CMK (cell line): ENCODE measurements around the gene ACTN1.

Experiments used
- DNase-seq: peaks from one replicate; pipeline ENCODE4 v3.0.0-alpha.2; 2010; ENCODE audit warnings: low read depth

ACTN1 gene

DNA sequence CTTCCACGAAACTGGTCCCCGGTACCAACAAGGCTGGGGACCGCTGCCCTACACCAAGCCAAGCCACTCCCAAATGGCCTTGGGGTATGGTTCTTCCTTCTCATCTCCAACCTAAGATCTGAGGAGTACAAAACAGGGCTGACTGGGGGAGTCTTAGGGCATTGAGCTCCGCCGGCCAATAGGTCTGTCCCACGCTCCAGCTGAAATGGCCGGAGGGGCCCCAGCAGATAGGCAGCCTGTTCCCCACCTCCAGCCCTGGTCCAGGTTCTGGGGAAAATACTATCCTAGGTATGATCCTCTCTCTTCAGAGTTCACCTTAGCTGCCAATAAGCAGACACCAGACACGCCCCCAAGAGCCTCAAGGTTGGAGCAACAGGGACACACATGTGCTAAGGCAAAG is 90.2 kb downstream of the ACTN1 start:
- DNase-seq: no peak

- no peak for DNase-seq
Measured at GRCh38 chr14:68888025-68888850, 90.9 kb downstream of the ACTN1 start.

GRCh38 chr14:68886109-68886434 is 93.0 kb downstream of the ACTN1 start:
- DNase-seq: no peak

DNA sequence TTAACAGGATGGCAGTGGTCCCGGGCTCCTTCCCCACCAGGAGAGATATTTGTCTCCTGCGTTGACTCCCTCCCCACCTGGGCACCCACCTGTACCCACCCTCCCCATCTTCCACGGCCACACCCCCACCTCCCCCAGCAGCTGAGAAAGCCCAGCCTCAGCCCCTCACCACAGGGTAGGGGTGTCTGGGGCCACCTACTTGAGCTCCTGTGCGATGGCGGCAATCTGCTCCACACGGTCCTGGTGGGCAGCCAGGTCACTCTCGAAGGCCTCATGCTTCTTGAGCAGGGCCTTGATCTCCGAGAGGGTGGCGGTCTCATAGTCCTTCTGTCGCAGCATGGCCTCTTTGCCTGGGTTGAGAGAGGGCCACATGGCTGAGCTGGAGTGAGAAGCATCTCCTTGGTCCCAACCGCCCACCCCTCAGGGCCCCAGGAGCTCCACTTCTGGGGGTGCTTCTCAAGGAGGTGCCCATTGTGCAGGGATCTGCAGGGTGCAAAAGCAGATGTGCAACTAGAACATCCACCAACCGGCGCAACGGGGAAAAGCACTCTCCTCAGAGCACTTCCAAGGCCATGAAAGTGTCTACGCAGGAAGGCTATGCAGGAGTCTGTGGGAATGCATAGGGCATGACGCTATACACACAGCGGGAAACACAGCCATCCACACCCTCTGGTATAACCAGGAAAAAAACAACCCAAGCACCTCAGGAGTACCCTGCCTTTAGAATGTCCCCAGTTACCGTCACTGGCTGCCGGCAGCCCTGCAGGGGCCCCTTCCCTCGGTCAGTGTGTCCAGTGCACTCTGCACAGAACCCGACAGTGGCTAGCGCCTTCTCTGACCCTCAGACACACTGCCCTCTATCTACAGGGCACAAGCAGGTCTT is 93.6 kb downstream of the ACTN1 start:
- DNase-seq: no peak

- DNase-seq: no peak
Measured at GRCh38 chr14:68884031-68885030, 94.8 kb downstream of the ACTN1 start.

DNA sequence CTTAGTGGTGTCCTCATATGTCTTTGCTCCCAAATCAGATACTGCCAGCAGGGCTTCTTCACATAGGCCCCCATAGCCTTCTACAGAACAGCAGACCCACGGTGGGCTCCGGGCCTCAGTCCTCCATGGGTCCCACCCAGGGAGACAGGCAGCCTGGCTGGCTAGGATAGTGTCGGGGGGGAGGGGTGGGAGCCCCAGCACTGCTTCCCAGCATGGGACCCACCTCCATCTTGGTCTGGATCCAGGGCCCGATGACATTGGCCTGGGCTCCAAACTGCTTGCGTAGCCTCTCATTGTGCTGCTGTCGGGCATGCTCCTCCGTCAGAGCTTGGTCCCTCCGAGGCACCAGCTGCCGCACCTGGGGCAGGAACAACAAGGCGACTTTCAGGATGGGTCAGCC is 96.9 kb downstream of the ACTN1 start:
- DNase-seq: no peak

GRCh38 chr14:68881396-68881795 is 97.7 kb downstream of the ACTN1 start:
- DNase-seq: no peak

GRCh38 chr14:68880581-68881105 is 98.5 kb downstream of the ACTN1 start:
- DNase-seq: no peak

DNA sequence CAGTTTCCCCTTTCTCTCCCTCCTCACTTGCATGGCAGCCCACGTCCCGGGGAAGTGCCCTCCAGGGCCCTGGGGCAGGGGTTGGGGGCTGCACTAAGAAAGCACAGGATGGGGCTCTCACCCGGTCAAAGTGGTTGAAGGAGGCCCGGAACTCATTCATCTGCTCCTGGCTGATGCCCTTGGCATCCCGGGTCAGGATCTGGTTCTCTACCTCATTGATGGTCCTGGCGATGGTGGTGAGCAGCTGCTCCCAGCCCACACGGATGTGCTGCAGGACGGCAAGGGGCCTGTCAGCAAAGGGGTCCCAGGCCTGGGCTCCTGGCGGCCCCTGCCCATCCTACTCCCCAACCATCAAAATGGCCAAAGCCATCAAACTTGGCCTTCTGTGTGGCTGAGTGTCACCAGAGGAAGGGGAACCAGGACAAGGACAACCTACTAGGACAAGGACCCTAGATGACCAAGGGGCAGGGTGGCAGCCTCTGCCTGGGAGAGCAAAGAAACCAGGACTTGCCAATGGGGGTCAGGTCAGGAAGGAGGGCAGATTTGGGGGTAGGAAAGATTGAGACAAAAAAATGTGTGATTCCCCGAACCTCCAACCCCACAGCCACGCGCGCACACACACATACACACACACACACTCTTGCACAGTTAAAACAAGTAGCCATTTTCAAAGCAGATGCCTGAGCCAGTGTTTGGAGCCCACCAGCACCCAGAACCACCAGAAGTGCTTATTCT is 99.1 kb downstream of the ACTN1 start:
- DNase-seq: no peak

DNA sequence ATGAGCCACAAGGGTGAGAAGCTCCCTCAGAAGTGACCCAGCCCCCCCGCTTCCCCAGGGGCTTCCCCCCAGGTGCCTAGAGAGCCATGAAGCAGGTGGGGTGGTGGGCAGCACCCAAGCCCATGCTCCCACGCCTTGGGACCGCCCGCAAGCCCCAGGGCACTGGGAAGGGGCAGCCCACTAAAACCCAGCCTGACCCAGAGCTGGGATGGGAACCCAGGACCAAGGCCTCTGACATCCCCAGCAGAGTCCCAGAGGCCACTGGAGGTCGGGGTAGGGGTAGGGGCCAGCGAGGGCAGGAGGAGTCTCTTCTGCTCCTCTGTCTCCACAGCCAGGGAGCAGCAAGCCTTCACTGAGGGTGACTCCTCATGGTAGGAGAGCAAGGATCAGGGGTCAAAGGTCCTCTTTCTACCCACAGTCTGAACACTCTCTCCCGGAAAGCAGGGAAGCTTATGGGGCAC is 99.8 kb downstream of the ACTN1 start:
- DNase-seq: no peak

GRCh38 chr14:68878908-68879307 is 100.2 kb downstream of the ACTN1 start:
- DNase-seq: no peak

GRCh38 chr14:68877993-68878575 is 101.0 kb downstream of the ACTN1 start:
- DNase-seq: no peak

DNA sequence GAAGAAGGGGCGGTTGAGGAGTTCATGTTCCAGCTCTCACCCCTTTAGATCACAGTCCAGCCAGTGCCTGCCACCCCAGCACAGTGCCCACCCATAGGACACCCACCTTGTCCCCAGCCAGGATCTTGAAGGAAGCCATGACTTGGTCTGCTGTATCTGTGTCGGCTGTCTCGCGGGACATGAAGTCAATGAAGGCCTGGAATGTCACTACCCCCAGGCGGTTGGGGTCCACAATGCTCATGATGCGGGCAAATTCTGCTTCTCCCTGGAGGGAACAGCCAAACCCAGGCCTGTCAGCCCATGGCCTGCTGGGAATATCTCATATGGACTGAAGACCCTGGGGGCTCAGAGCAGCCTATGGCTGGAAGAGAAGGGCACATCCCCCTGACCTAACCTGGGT is 102.1 kb downstream of the ACTN1 start:
- no peak for DNase-seq

DNA sequence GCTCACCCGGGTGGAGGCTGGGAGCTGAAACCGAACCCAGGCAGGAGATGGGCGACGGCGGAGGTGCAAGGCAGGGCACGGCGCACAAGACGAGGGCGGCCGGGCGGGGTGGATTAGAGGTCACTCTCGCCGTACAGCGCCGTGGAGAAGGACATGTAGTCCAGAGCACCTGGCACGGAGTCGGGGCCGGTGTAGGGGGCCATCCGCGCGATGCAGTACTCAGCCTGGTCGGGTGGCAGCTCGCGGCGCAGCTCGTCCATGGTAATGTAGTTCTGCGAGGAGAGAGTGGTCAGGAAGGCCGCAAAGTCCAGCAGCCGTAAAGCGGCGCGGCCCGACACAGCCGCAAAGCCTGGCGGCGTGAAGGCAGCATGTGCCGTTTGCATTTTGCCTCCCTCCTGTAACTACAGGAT is 104.4 kb downstream of the ACTN1 start:
- peak; percentile 63 for DNase-seq

GRCh38 chr14:68873376-68873775 is 105.7 kb downstream of the ACTN1 start:
- DNase-seq: no peak

DNA sequence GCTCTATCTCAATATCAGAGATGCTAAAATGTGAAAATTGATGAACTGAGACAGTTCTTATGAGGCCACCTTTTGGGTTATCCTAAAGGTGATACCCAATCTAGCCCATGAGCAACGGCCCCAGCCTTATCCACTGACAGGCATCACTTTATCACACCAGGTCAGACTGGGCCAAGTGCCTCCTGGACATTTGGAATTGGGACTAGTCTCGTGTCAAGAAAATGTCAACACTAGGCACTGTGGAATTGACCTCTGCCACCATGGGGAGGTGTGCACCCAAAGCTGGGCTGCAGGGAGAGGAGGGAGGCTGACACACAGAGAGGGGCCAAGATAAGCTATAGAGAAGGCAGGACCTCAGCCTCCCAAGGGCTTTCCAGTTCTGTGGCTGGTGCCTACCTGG is 107.7 kb downstream of the ACTN1 start:
- no peak for DNase-seq

GRCh38 chr14:68866991-68867533 is 112.0 kb downstream of the ACTN1 start:
- no peak for DNase-seq

- no peak for DNase-seq
Measured at GRCh38 chr14:68865542-68865941, 113.6 kb downstream of the ACTN1 start.

GRCh38 chr14:68864361-68864750 is 114.7 kb downstream of the ACTN1 start:
- no peak for DNase-seq

- no peak for DNase-seq
Measured at GRCh38 chr14:68863610-68864360, 115.3 kb downstream of the ACTN1 start.
